GM12878 (cell line): ENCODE data around the gene ZFPM1.

ENCODE experiments used
- CREB1 ChIP-seq: IDR thresholded peaks from 2 replicates; pipeline ENCODE4 v1.6.1; 2012; ENCODE audit warnings: low read depth, mild to moderate bottlenecking, inconsistent platforms
- EGR1 ChIP-seq, 2 experiments: IDR thresholded peaks; 1 replicate in 1 of 2; 2 replicates in 1 of 2; pipeline ENCODE4 v1.6.1; 2011 to 2012; ENCODE audit warnings: low read depth in 2 of 2, low read length in 2 of 2, borderline replicate concordance in 1 of 2, mild to moderate bottlenecking in 1 of 2, moderate library complexity in 1 of 2
- FOS ChIP-seq: IDR thresholded peaks from 3 replicates; pipeline ENCODE4 v1.6.1; 2011; ENCODE audit warnings: borderline replicate concordance; ENCODE audit not compliant: insufficient read length; ENCODE audit errors: extremely low read depth
- GATAD2B ChIP-seq: fragments of 450-650 bp; conservative IDR thresholded peaks from 2 replicates; pipeline ENCODE4 v1.6.1; 2017; ENCODE audit warnings: low read depth, mild to moderate bottlenecking, moderate library complexity
- POLR2A ChIP-seq: IDR thresholded peaks from 2 replicates; pipeline ENCODE4 v1.6.1; 2011; ENCODE audit warnings: low read depth, mild to moderate bottlenecking, low read length
- RELA ChIP-seq: fragments of 450-650 bp; IDR thresholded peaks from 2 replicates; pipeline ENCODE4 v1.8.0; 2014; ENCODE audit warnings: borderline replicate concordance; ENCODE audit not compliant: partially characterized antibody
- RFX5 ChIP-seq: IDR thresholded peaks from 2 replicates; pipeline ENCODE4 v1.6.1; 2011; ENCODE audit warnings: low read depth, low read length, improper control_type of control experiment
- SIN3A ChIP-seq: IDR thresholded peaks from 2 replicates; pipeline ENCODE4 v1.6.1; 2012; ENCODE audit warnings: low read depth, low read length, improper control_type of control experiment
- SRF ChIP-seq, 2 experiments: IDR thresholded peaks; 2 replicates each; pipeline ENCODE4 v1.6.1; 2011; ENCODE audit warnings: low read depth in 2 of 2, low read length in 2 of 2, mild to moderate bottlenecking in 1 of 2, moderate library complexity in 1 of 2
- TCF12 ChIP-seq: IDR thresholded peaks from 2 replicates; pipeline ENCODE4 v1.6.1; 2011; ENCODE audit warnings: low read depth, mild to moderate bottlenecking, low read length
- YY1 ChIP-seq: IDR thresholded peaks from 2 replicates; pipeline ENCODE4 v1.6.1; 2011; ENCODE audit warnings: low read depth, mild to moderate bottlenecking, low read length
- TF ChIP-seq, protein P1 (sequence below), 3 experiments: IDR thresholded peaks in 2 of 3; conservative IDR thresholded peaks in 1 of 3; 2 replicates each; pipeline ENCODE4 v1.5.1; 2011; ENCODE audit warnings: low read depth in 3 of 3, low read length in 3 of 3, mild to moderate bottlenecking in 3 of 3, control low read depth in 2 of 3, moderate library complexity in 2 of 3, inconsistent platforms in 1 of 3, mixed read lengths in 1 of 3; ENCODE audit not compliant: control insufficient read depth in 2 of 3, insufficient read depth in 1 of 3; ENCODE audit errors: extremely low read depth in 1 of 3
- TF ChIP-seq, protein P2 (sequence below): fragments of 450-650 bp; IDR thresholded peaks from 2 replicates; pipeline ENCODE4 v1.6.1; 2014; ENCODE audit warnings: mild to moderate bottlenecking
- TF ChIP-seq, protein P3 (sequence below): fragments of 450-650 bp; formaldehyde crosslinking; IDR thresholded peaks from 2 replicates; pipeline ENCODE4 v1.4.0; 2022; ENCODE audit warnings: mild to moderate bottlenecking, moderate library complexity

DNA sequence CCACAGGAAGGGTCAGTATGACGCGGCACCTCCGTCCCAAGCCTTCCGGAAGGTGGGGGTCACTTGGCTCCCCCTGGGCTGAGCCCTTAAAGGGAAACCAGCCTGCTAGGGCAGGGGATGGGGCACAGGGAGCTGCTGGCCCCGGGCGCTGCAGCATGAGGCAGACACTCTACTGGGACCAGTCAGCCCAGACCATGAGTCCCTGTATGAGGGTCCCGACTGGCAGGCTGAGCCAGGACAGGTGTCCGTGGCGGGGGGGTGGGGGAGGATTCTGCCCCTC, 73.8 kb downstream of the ZFPM1 start:
- TF ChIP-seq, protein P1, sequence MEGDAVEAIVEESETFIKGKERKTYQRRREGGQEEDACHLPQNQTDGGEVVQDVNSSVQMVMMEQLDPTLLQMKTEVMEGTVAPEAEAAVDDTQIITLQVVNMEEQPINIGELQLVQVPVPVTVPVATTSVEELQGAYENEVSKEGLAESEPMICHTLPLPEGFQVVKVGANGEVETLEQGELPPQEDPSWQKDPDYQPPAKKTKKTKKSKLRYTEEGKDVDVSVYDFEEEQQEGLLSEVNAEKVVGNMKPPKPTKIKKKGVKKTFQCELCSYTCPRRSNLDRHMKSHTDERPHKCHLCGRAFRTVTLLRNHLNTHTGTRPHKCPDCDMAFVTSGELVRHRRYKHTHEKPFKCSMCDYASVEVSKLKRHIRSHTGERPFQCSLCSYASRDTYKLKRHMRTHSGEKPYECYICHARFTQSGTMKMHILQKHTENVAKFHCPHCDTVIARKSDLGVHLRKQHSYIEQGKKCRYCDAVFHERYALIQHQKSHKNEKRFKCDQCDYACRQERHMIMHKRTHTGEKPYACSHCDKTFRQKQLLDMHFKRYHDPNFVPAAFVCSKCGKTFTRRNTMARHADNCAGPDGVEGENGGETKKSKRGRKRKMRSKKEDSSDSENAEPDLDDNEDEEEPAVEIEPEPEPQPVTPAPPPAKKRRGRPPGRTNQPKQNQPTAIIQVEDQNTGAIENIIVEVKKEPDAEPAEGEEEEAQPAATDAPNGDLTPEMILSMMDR (IDR thresholded peaks at IDR 0.05 in 2 of 3, conservative IDR thresholded peaks at IDR 0.05 in 1 of 3; ENCODE audit: control insufficient read depth in 2 of 3, extremely low read depth in 1 of 3, insufficient read depth in 1 of 3, low read depth in 3 of 3, low read length in 3 of 3), result no peak
- TF ChIP-seq, protein P2, sequence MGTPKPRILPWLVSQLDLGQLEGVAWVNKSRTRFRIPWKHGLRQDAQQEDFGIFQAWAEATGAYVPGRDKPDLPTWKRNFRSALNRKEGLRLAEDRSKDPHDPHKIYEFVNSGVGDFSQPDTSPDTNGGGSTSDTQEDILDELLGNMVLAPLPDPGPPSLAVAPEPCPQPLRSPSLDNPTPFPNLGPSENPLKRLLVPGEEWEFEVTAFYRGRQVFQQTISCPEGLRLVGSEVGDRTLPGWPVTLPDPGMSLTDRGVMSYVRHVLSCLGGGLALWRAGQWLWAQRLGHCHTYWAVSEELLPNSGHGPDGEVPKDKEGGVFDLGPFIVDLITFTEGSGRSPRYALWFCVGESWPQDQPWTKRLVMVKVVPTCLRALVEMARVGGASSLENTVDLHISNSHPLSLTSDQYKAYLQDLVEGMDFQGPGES, result no peak
- no peak for TF ChIP-seq CREB1
- TF ChIP-seq GATAD2B, result no peak
- TF ChIP-seq YY1, result no peak
- TF ChIP-seq, protein P3, sequence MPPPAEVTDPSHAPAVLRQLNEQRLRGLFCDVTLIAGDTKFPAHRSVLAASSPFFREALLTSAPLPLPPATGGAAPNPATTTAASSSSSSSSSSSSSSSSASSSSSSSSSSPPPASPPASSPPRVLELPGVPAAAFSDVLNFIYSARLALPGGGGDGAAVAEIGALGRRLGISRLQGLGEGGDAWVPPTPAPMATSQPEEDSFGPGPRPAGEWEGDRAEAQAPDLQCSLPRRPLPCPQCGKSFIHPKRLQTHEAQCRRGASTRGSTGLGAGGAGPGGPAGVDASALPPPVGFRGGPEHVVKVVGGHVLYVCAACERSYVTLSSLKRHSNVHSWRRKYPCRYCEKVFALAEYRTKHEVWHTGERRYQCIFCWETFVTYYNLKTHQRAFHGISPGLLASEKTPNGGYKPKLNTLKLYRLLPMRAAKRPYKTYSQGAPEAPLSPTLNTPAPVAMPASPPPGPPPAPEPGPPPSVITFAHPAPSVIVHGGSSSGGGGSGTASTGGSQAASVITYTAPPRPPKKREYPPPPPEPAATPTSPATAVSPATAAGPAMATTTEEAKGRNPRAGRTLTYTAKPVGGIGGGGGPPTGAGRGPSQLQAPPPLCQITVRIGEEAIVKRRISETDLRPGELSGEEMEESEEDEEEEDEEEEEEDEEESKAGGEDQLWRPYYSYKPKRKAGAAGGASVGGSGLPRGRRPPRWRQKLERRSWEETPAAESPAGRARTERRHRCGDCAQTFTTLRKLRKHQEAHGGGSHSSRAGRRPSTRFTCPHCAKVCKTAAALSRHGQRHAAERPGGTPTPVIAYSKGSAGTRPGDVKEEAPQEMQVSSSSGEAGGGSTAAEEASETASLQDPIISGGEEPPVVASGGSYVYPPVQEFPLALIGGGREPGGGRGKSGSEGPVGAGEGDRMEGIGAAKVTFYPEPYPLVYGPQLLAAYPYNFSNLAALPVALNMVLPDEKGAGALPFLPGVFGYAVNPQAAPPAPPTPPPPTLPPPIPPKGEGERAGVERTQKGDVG (CRISPR knock-in tag), result no peak
- TF ChIP-seq SIN3A, result no peak
- TF ChIP-seq EGR1 (IDR thresholded peaks at IDR 0.05; ENCODE audit: borderline replicate concordance in 1 of 2, low read depth in 2 of 2, low read length in 2 of 2), result no peak
- TF ChIP-seq FOS, result no peak
- TF ChIP-seq POLR2A, result 0 out of 2 replicates have a peak, but pooled peaks have one; percentile 17
- TF ChIP-seq SRF (IDR thresholded peaks at IDR 0.05; ENCODE audit: low read depth in 2 of 2, low read length in 2 of 2), result no peak
- no peak for TF ChIP-seq RFX5
- no peak for TF ChIP-seq TCF12
- TF ChIP-seq RELA, result no peak
